Activated naive CD4-positive, alpha-beta T cell treated with anti-CD3 and anti-CD28 coated beads, Interleukin-2, amount 50 U/mL, for 24 hours (primary cell): ENCODE results near the gene MAP2K7.

Experiments
- H3K27ac Mint-ChIP-seq: one replicate; pipeline ENCODE4 v1.8.0; 2021; ENCODE audit warnings: mild to moderate bottlenecking, mixed read lengths
- H3K27me3 Mint-ChIP-seq: one replicate; pipeline ENCODE4 v1.8.0; 2021; ENCODE audit warnings: mixed read lengths
- H3K36me3 Mint-ChIP-seq: one replicate; pipeline ENCODE4 v1.8.0; 2021; ENCODE audit warnings: mixed read lengths
- H3K4me1 Mint-ChIP-seq: one replicate; pipeline ENCODE4 v1.8.0; 2021; ENCODE audit warnings: mixed read lengths
- H3K4me3 Mint-ChIP-seq: one replicate; pipeline ENCODE4 v1.8.0; 2021; ENCODE audit warnings: mild to moderate bottlenecking, mixed read lengths
- H3K9me3 Mint-ChIP-seq: one replicate; pipeline ENCODE4 v1.8.0; 2021; ENCODE audit warnings: mixed read lengths

The MAP2K7 gene

GRCh38 chr19:7873304-7874075 lies 30.2 kb upstream of the MAP2K7 start:
- Mint-ChIP-seq H3K27ac (no peak overlapping the region), H3K9me3 (no peaks in the 10 kb centered on the region), H3K36me3 (no peaks in the 10 kb centered on the region), H3K4me1 (peaks cover 23% of the 10 kb centered on the region), H3K27me3 (peaks cover 12% of the 10 kb centered on the region), H3K4me3 (peak overlapping the region; percentile 82)

- no peak within 1 kb of the TSS for H3K27ac Mint-ChIP-seq
- peaks cover 23% of the 10 kb centered on the region for H3K4me1 Mint-ChIP-seq
- no peaks in the 10 kb centered on the region for H3K9me3 Mint-ChIP-seq
- peak within 1 kb of the TSS; percentile 82 for H3K4me3 Mint-ChIP-seq
- H3K36me3 Mint-ChIP-seq: no peaks in the 10 kb centered on the region
- peaks cover 12% of the 10 kb centered on the region for H3K27me3 Mint-ChIP-seq
Observed at GRCh38 chr19:7874076-7874896, 29.4 kb upstream of the MAP2K7 start, which contains the start of gene PRR36. TSS of gene PRR36 (minus strand) at chr19:7874390. CDS start at chr19:7873689, 701 bp downstream.

GRCh38 chr19:7874897-7875273 lies 28.8 kb upstream of the MAP2K7 start:
- peaks cover 23% of the 10 kb centered on the region for H3K4me1 Mint-ChIP-seq
- H3K4me3 Mint-ChIP-seq: peak overlapping the region; percentile 59
- H3K27me3 Mint-ChIP-seq: peaks cover 12% of the 10 kb centered on the region
- H3K9me3 Mint-ChIP-seq: no peaks in the 10 kb centered on the region
- H3K36me3 Mint-ChIP-seq: no peaks in the 10 kb centered on the region
- H3K27ac Mint-ChIP-seq: no peak overlapping the region

GRCh38 chr19:7877249-7877836 lies 26.3 kb upstream of the MAP2K7 start:
- Mint-ChIP-seq H3K27ac (no peak overlapping the region), H3K36me3 (no peaks in the 10 kb centered on the region), H3K9me3 (no peaks in the 10 kb centered on the region), H3K4me3 (no peak overlapping the region), H3K27me3 (peaks cover 1% of the 10 kb centered on the region), H3K4me1 (peaks cover 7% of the 10 kb centered on the region)

GRCh38 chr19:7879111-7879807 lies 24.4 kb upstream of the MAP2K7 start:
- Mint-ChIP-seq H3K9me3 (no peaks in the 10 kb centered on the region), H3K4me3 (no peak overlapping the region), H3K36me3 (no peaks in the 10 kb centered on the region), H3K27ac (no peak overlapping the region), H3K27me3 (no peaks in the 10 kb centered on the region), H3K4me1 (peaks cover 3% of the 10 kb centered on the region)

GRCh38 chr19:7879836-7880235 lies 23.8 kb upstream of the MAP2K7 start:
- no peaks in the 10 kb centered on the region for H3K9me3 Mint-ChIP-seq
- H3K4me3 Mint-ChIP-seq: no peak overlapping the region
- no peaks in the 10 kb centered on the region for H3K36me3 Mint-ChIP-seq
- no peaks in the 10 kb centered on the region for H3K4me1 Mint-ChIP-seq
- no peak overlapping the region for H3K27ac Mint-ChIP-seq
- H3K27me3 Mint-ChIP-seq: no peaks in the 10 kb centered on the region

- H3K27me3 Mint-ChIP-seq: no peaks in the 10 kb centered on the region
- no peak overlapping the region for H3K4me3 Mint-ChIP-seq
- H3K4me1 Mint-ChIP-seq: no peaks in the 10 kb centered on the region
- no peaks in the 10 kb centered on the region for H3K36me3 Mint-ChIP-seq
- H3K27ac Mint-ChIP-seq: peak overlapping the region; percentile 23
- H3K9me3 Mint-ChIP-seq: no peaks in the 10 kb centered on the region
Observed at GRCh38 chr19:7881910-7882309, 21.8 kb upstream of the MAP2K7 start.

- no peak overlapping the region for H3K27ac Mint-ChIP-seq
- no peaks in the 10 kb centered on the region for H3K9me3 Mint-ChIP-seq
- no peaks in the 10 kb centered on the region for H3K4me1 Mint-ChIP-seq
- H3K36me3 Mint-ChIP-seq: no peaks in the 10 kb centered on the region
- no peak overlapping the region for H3K4me3 Mint-ChIP-seq
- H3K27me3 Mint-ChIP-seq: peaks cover 1% of the 10 kb centered on the region
Observed at GRCh38 chr19:7883105-7883504, 20.6 kb upstream of the MAP2K7 start.

GRCh38 chr19:7883796-7884570 lies 19.7 kb upstream of the MAP2K7 start:
- H3K27me3 Mint-ChIP-seq: peaks cover 4% of the 10 kb centered on the region
- no peaks in the 10 kb centered on the region for H3K36me3 Mint-ChIP-seq
- H3K4me3 Mint-ChIP-seq: no peak overlapping the region
- no peaks in the 10 kb centered on the region for H3K9me3 Mint-ChIP-seq
- H3K27ac Mint-ChIP-seq: no peak overlapping the region
- no peaks in the 10 kb centered on the region for H3K4me1 Mint-ChIP-seq

- no peaks in the 10 kb centered on the region for H3K36me3 Mint-ChIP-seq
- no peaks in the 10 kb centered on the region for H3K9me3 Mint-ChIP-seq
- no peaks in the 10 kb centered on the region for H3K4me1 Mint-ChIP-seq
- H3K4me3 Mint-ChIP-seq: no peak overlapping the region
- H3K27me3 Mint-ChIP-seq: peaks cover 5% of the 10 kb centered on the region
- no peak overlapping the region for H3K27ac Mint-ChIP-seq
Observed at GRCh38 chr19:7885818-7886217, 17.9 kb upstream of the MAP2K7 start.

- H3K4me3 Mint-ChIP-seq: no peak overlapping the region
- no peaks in the 10 kb centered on the region for H3K4me1 Mint-ChIP-seq
- no peak overlapping the region for H3K27ac Mint-ChIP-seq
- no peaks in the 10 kb centered on the region for H3K9me3 Mint-ChIP-seq
- H3K27me3 Mint-ChIP-seq: peaks cover 5% of the 10 kb centered on the region
- H3K36me3 Mint-ChIP-seq: no peaks in the 10 kb centered on the region
Observed at GRCh38 chr19:7887408-7888144, 16.1 kb upstream of the MAP2K7 start.

GRCh38 chr19:7888145-7888825 lies 15.4 kb upstream of the MAP2K7 start, which contains the start of gene LRRC8E:
TSS of gene LRRC8E (plus strand) at chr19:7888510. CDS start at chr19:7895604, 7,094 bp downstream.
- no peaks in the 10 kb centered on the region for H3K4me1 Mint-ChIP-seq
- no peaks in the 10 kb centered on the region for H3K9me3 Mint-ChIP-seq
- no peak within 1 kb of the TSS for H3K27ac Mint-ChIP-seq
- peaks cover 5% of the 10 kb centered on the region for H3K27me3 Mint-ChIP-seq
- H3K36me3 Mint-ChIP-seq: no peaks in the 10 kb centered on the region
- H3K4me3 Mint-ChIP-seq: no peak within 1 kb of the TSS

GRCh38 chr19:7888826-7889217 lies 14.9 kb upstream of the MAP2K7 start:
- no peak overlapping the region for H3K4me3 Mint-ChIP-seq
- no peaks in the 10 kb centered on the region for H3K36me3 Mint-ChIP-seq
- no peak overlapping the region for H3K27ac Mint-ChIP-seq
- no peaks in the 10 kb centered on the region for H3K9me3 Mint-ChIP-seq
- H3K27me3 Mint-ChIP-seq: peaks cover 5% of the 10 kb centered on the region
- H3K4me1 Mint-ChIP-seq: no peaks in the 10 kb centered on the region
